ENCODE data around the gene DNAH1.
"Not testable (repeated sequence)": the region's sequence is repeated elsewhere in the genome, so short reads cannot be mapped to it uniquely, and the experiment has no call there.

The DNAH1 gene

GRCh38 chr3:52328536-52329080 lies 12.5 kb downstream of the DNAH1 start:
- Mint-ChIP-seq H3K27ac (no peak overlapping the region), H3K4me1 (ENCODE audit: low read depth) (no peaks in the 10 kb centered on the region), H3K4me3 (no peak overlapping the region), H3K27me3 (ENCODE audit: low read depth) (no peaks in the 10 kb centered on the region), H3K9me3 (no peaks in the 10 kb centered on the region), H3K36me3 (ENCODE audit: low read depth) (no peaks in the 10 kb centered on the region)

- Mint-ChIP-seq H3K4me3 (no peak overlapping the region), H3K9me3 (no peaks in the 10 kb centered on the region), H3K36me3 (ENCODE audit: low read depth) (no peaks in the 10 kb centered on the region), H3K27me3 (ENCODE audit: low read depth) (no peaks in the 10 kb centered on the region), H3K4me1 (ENCODE audit: low read depth) (no peaks in the 10 kb centered on the region), H3K27ac (no peak overlapping the region)
These were observed 14.2 kb downstream of the DNAH1 start for GRCh38 chr3:52330194-52330805.

- Mint-ChIP-seq H3K36me3 (ENCODE audit: low read depth) (peaks cover 1% of the 10 kb centered on the region), H3K27me3 (ENCODE audit: low read depth) (no peaks in the 10 kb centered on the region), H3K4me3 (no peak overlapping the region), H3K27ac (no peak overlapping the region), H3K9me3 (no peaks in the 10 kb centered on the region), H3K4me1 (ENCODE audit: low read depth) (no peaks in the 10 kb centered on the region)
These were observed 15.0 kb downstream of the DNAH1 start for GRCh38 chr3:52331091-52331490.

- no peaks in the 10 kb centered on the region for H3K27me3 Mint-ChIP-seq (ENCODE audit: low read depth)
These were observed 15.8 kb downstream of the DNAH1 start for GRCh38 chr3:52331906-52332305.

GRCh38 chr3:52333869-52334557 lies 17.9 kb downstream of the DNAH1 start:
- H3K4me1 Mint-ChIP-seq (ENCODE audit: low read depth): no peaks in the 10 kb centered on the region
- H3K27ac Mint-ChIP-seq: no peak overlapping the region
- no peak overlapping the region for H3K4me3 Mint-ChIP-seq
- H3K9me3 Mint-ChIP-seq: no peaks in the 10 kb centered on the region
- peaks cover 1% of the 10 kb centered on the region for H3K36me3 Mint-ChIP-seq (ENCODE audit: low read depth)
- H3K27me3 Mint-ChIP-seq (ENCODE audit: low read depth): no peaks in the 10 kb centered on the region

More at GRCh38 chr3:52331906-52332305, 15.8 kb downstream of the DNAH1 start:
- H3K9me3 Mint-ChIP-seq: no peaks in the 10 kb centered on the region
- H3K4me3 Mint-ChIP-seq: no peak overlapping the region
- H3K27ac Mint-ChIP-seq: no peak overlapping the region
- peaks cover 1% of the 10 kb centered on the region for H3K36me3 Mint-ChIP-seq (ENCODE audit: low read depth)
- no peaks in the 10 kb centered on the region for H3K4me1 Mint-ChIP-seq (ENCODE audit: low read depth)

GRCh38 chr3:52338131-52338530 lies 22.0 kb downstream of the DNAH1 start:
- peaks cover 11% of the 10 kb centered on the region for H3K4me1 Mint-ChIP-seq (ENCODE audit: low read depth)
- H3K9me3 Mint-ChIP-seq, H3K27ac Mint-ChIP-seq: not testable (repeated sequence)

GRCh38 chr3:52339612-52340011 lies 23.5 kb downstream of the DNAH1 start:
- H3K9me3 Mint-ChIP-seq: no peaks in the 10 kb centered on the region
- peaks cover 12% of the 10 kb centered on the region for H3K36me3 Mint-ChIP-seq (ENCODE audit: low read depth)
- no peak overlapping the region for H3K27ac Mint-ChIP-seq
- peaks cover 11% of the 10 kb centered on the region for H3K4me1 Mint-ChIP-seq (ENCODE audit: low read depth)
- no peaks in the 10 kb centered on the region for H3K27me3 Mint-ChIP-seq (ENCODE audit: low read depth)
- no peak overlapping the region for H3K4me3 Mint-ChIP-seq

More at GRCh38 chr3:52338131-52338530, 22.0 kb downstream of the DNAH1 start:
- H3K4me3 Mint-ChIP-seq; H3K27me3 Mint-ChIP-seq (ENCODE audit: low read depth): not testable (repeated sequence)
- peaks cover 12% of the 10 kb centered on the region for H3K36me3 Mint-ChIP-seq (ENCODE audit: low read depth)

GRCh38 chr3:52341123-52341522 lies 25.0 kb downstream of the DNAH1 start:
- Mint-ChIP-seq H3K4me3 (no peak overlapping the region), H3K4me1 (ENCODE audit: low read depth) (peaks cover 11% of the 10 kb centered on the region), H3K36me3 (ENCODE audit: low read depth) (peaks cover 12% of the 10 kb centered on the region), H3K27me3 (ENCODE audit: low read depth) (no peaks in the 10 kb centered on the region), H3K27ac (no peak overlapping the region), H3K9me3 (no peaks in the 10 kb centered on the region)

- Mint-ChIP-seq H3K9me3 (no peaks in the 10 kb centered on the region), H3K27me3 (ENCODE audit: low read depth) (no peaks in the 10 kb centered on the region), H3K4me3 (no peak overlapping the region), H3K4me1 (ENCODE audit: low read depth) (peaks cover 11% of the 10 kb centered on the region), H3K36me3 (ENCODE audit: low read depth) (peaks cover 12% of the 10 kb centered on the region), H3K27ac (no peak overlapping the region)
These were observed 28.0 kb downstream of the DNAH1 start for GRCh38 chr3:52343946-52344600.

- Mint-ChIP-seq H3K27ac (no peak overlapping the region), H3K9me3 (no peaks in the 10 kb centered on the region), H3K27me3 (ENCODE audit: low read depth) (no peaks in the 10 kb centered on the region), H3K4me3 (no peak overlapping the region), H3K36me3 (ENCODE audit: low read depth) (peaks cover 8% of the 10 kb centered on the region), H3K4me1 (ENCODE audit: low read depth) (peaks cover 8% of the 10 kb centered on the region)
These were observed 29.5 kb downstream of the DNAH1 start for GRCh38 chr3:52345521-52346109.

GRCh38 chr3:52346623-52347530 lies 30.8 kb downstream of the DNAH1 start:
- H3K9me3 Mint-ChIP-seq: no peaks in the 10 kb centered on the region
- H3K36me3 Mint-ChIP-seq (ENCODE audit: low read depth): peaks cover 4% of the 10 kb centered on the region
- no peaks in the 10 kb centered on the region for H3K27me3 Mint-ChIP-seq (ENCODE audit: low read depth)
- H3K4me1 Mint-ChIP-seq (ENCODE audit: low read depth): peaks cover 8% of the 10 kb centered on the region
- H3K27ac Mint-ChIP-seq: no peak overlapping the region
- H3K4me3 Mint-ChIP-seq: no peak overlapping the region

GRCh38 chr3:52347716-52348635 lies 31.9 kb downstream of the DNAH1 start:
- H3K4me1 Mint-ChIP-seq (ENCODE audit: low read depth): no peaks in the 10 kb centered on the region
- H3K36me3 Mint-ChIP-seq (ENCODE audit: low read depth): peaks cover 1% of the 10 kb centered on the region
- H3K4me3 Mint-ChIP-seq: no peak overlapping the region
- H3K9me3 Mint-ChIP-seq: no peaks in the 10 kb centered on the region
- H3K27me3 Mint-ChIP-seq (ENCODE audit: low read depth): no peaks in the 10 kb centered on the region
- no peak overlapping the region for H3K27ac Mint-ChIP-seq

- Mint-ChIP-seq H3K4me1 (ENCODE audit: low read depth) (no peaks in the 10 kb centered on the region), H3K27ac (no peak overlapping the region), H3K36me3 (ENCODE audit: low read depth) (peaks cover 1% of the 10 kb centered on the region), H3K27me3 (ENCODE audit: low read depth) (no peaks in the 10 kb centered on the region), H3K4me3 (no peak overlapping the region), H3K9me3 (no peaks in the 10 kb centered on the region)
These were observed 33.0 kb downstream of the DNAH1 start for GRCh38 chr3:52349131-52349530.
